AG04449 (cell line): ENCODE measurements around the gene PFN3.

Experiments used
- CTCF ChIA-PET: fragments of 350-600 bp; formaldehyde crosslinking; extraction: SDS; loops from one replicate; lab custom pipeline; 2021; ENCODE audit warnings: antibody characterized with exemption; lab: Yijun Ruan, JAX
- POLR2A ChIA-PET: fragments of 400-600, 350-600 bp; formaldehyde crosslinking; extraction: SDS; loops from one replicate; lab custom pipeline; 2020; ENCODE audit warnings: antibody characterized with exemption, inconsistent platforms; lab: Yijun Ruan, JAX
- DNase-seq: peaks from one replicate; pipeline ENCODE4 v3.0.0-alpha.2; 2010; ENCODE audit warnings: low read depth, low spot score
- H3K4me3 ChIP-seq: 2 replicates; pipeline ENCODE4 v1.5.1; 2011; ENCODE audit warnings: low read depth, mild to moderate bottlenecking, control low read depth, low read length
- TF ChIP-seq, protein P1 (sequence below): IDR thresholded peaks from one replicate; pipeline ENCODE4 v1.5.1; 2011; ENCODE audit warnings: mild to moderate bottlenecking, moderate library complexity, low read length, control low read depth, inconsistent platforms; ENCODE audit not compliant: insufficient read depth; ENCODE audit errors: missing control alignments

Gene PFN3

DNA sequence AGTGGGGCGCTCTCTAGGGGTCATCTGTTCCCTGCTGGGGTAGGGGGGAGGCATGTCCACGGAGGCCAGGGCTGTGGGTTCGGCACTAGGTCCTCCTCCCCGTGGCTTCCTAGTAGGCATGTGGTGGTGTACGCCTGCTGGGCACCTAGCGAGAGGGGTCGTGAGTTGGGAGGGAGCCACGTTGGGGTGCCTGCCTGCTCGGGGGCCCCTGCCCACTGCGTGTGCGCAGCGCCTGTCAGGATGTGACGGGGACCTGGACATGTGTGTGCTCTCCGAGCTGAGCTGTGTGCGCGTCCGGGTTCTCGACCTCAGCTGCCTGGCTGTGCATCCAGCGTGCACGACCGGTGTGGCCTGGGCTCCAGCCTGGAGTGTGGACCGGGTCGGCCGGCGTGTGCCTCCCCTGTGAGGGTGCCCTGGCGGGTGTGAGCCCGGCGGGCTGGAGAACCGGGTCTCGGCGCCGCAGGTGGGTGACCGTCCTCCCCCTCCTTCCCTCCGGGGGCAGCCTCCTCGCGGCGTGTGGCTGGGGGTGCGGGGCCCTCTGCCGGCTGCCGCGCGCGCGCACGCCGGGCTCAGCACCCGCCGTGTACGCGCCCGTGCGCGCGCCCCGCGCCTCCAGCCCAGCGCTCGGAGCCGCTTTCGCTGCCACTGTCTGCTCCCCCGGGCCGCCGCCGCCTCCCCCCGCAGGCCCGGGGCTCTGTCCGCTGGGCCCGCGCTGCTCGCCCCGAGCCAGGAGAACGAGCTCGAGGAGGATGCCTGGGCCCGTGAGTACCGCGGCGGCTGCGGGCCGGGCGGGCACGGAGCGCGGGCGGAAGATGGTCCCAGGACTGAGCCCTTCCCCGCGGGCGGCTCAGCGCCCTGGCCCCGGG is 46.0 kb upstream of the PFN3 start, which contains the start of gene PRR7:
TSS of gene PRR7 (plus strand) at position 615 of the 866 bp plus-strand sequence. CDS start 8,254 bp downstream, outside the sequence.
- ChIA-PET CTCF (interaction anchor here (0.7 to 21.1 kb wide), 12 partner anchors 9 to 375 kb away, joined by 3 to 412 read pairs (median 8); partner anchors contain the start of genes F12, MXD3 and PFN3), POLR2A (interaction anchor here (1.0 to 1.7 kb wide), 5 partner anchors 8 to 67 kb away, joined by 3 to 6 read pairs (median 6); partner anchors contain the start of gene GRK6)
- TF ChIP-seq, protein P1, sequence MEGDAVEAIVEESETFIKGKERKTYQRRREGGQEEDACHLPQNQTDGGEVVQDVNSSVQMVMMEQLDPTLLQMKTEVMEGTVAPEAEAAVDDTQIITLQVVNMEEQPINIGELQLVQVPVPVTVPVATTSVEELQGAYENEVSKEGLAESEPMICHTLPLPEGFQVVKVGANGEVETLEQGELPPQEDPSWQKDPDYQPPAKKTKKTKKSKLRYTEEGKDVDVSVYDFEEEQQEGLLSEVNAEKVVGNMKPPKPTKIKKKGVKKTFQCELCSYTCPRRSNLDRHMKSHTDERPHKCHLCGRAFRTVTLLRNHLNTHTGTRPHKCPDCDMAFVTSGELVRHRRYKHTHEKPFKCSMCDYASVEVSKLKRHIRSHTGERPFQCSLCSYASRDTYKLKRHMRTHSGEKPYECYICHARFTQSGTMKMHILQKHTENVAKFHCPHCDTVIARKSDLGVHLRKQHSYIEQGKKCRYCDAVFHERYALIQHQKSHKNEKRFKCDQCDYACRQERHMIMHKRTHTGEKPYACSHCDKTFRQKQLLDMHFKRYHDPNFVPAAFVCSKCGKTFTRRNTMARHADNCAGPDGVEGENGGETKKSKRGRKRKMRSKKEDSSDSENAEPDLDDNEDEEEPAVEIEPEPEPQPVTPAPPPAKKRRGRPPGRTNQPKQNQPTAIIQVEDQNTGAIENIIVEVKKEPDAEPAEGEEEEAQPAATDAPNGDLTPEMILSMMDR: no peak
- DNase-seq: no peak
- H3K4me3 ChIP-seq: peak within 1 kb of the TSS; percentile 69

DNA sequence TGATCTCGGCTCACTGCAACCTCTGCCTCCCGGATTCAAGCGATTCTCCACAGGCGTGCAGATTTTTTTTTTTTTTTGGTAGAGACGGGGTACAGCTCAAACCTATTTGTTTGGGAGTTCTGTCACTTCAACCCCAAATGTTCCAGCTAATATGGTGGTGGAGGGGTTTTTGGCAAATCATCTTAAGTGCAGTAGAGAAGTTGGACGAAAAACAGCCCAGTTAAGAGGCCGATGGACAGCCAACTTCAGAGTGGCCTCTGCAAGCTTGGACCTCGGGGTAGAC is 45.4 kb upstream of the PFN3 start:
- POLR2A ChIA-PET: interaction anchor here (1.0 to 1.5 kb wide), 4 partner anchors 9 to 66 kb away, joined by 3 to 6 read pairs (median 6); partner anchors contain the start of gene GRK6
- CTCF ChIA-PET: interaction anchor here (0.7 to 21.1 kb wide), 11 partner anchors 9 to 374 kb away, joined by 3 to 412 read pairs (median 10); partner anchors contain the start of genes F12, MXD3 and PFN3
- peak overlapping the region; percentile 69 for H3K4me3 ChIP-seq
- TF ChIP-seq, protein P1: no peak
- DNase-seq: no peak

DNA sequence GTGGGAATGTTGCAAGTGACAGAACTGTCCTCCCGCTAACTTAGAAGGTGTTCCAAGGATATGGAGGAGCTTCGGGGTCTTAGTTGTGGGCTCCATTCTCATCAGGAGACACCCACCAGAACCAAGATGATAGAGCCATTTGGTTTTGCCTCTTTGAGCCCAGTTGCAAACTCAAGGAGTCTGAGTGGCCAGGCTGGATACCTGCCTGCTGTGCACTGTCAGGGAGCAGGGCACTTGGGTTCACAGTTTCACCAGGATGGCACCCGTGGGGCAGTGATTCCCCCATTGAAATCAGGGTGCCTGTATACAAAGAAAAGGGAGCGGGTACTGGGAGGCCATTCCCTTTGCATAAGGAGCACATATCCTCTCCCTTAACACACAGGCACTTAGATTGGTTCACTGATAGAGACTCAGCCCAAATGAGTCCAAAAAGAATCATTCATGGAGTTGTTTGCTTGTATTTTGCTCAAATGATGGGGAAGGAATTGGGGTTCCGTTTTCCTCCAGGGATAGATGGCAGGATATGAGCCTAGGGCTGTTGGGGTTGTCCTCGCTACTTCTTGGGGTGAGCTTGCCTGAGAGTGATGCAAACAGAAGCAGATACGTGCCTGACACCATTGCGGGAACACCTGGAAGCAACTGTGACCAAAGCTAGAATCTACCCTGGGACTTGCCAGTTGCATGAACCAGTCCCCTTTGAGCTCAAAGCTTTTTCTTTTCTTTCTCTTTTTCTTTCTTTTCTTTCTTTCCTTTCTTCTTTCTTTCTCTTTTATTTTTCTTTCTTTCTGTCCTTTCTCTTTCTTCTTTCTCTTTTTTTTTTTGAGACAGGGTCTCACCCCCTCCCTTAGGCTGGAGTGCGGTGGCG is 44.8 kb upstream of the PFN3 start:
- no peak overlapping the region for H3K4me3 ChIP-seq
- CTCF ChIA-PET: interaction anchor here (0.7 to 21.1 kb wide), 13 partner anchors 8 to 373 kb away, joined by 3 to 412 read pairs (median 7); partner anchors contain the start of genes F12, MXD3 and PFN3
- POLR2A ChIA-PET: interaction anchor here (1.0 to 1.5 kb wide), 3 partner anchors 9 to 66 kb away, joined by 3 to 6 read pairs (median 5); partner anchors contain the start of gene GRK6
- DNase-seq: no peak
- TF ChIP-seq, protein P1: no peak

DNA sequence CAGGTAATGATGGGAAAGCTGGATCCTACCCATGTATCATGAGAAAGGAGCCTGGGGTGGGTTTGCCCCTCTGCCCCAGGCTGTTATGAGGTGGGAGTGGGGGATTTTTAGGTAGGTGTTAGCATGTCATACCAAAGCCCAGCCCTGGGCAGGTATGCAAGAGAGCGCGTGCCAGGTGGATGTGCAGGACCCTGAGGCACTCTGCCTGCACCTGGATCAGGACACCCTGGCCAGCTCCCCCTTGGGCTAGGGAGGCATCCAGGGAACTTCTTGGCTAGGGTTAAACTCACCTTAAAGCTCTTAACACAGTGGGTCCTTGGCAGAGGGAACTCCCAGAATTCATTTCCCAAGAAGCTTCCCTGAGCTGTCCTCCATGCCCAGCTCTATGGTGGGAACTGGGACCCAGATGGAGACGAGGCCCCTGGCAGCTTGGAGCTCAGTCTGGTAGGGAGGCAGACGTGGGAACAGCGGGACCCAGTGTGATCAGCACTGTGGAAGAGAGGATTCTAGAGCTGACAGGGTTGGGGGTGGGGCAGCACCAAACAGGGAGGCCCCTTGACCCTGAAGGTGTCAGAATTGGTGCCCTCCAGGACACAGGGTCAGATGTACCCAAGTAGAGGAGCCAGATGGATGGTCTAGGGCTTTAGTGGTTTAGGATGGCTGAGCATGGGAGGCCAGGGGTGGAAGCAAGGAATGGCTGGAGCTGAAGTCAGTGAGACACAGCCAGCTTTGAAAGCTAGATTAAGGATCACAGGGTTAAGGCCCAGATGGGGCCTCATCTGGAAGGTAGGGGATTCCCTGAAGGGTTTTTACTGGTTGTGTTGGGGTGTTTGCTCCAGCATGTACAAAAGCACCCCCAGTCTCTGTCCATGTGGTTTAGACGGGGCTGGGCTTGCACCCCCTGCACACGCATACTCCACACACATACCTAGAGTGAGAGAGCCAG is 43.9 kb upstream of the PFN3 start:
- TF ChIP-seq, protein P1: no peak
- ChIA-PET CTCF (interaction anchor here (1.0 to 21.1 kb wide), 9 partner anchors 11 to 331 kb away, joined by 3 to 412 read pairs (median 7); partner anchors contain the start of genes F12, GRK6 and PFN3), POLR2A (interaction anchor here (0.9 to 1.5 kb wide), 2 partner anchors 18 to 53 kb away, joined by 3 read pairs; partner anchors contain the start of genes GRK6 and PDLIM7)
- DNase-seq: no peak
- H3K4me3 ChIP-seq: no peak overlapping the region
